HepG2 (cell line): ENCODE data around the gene ROM1. TPM values are rescaled to one million over a fixed set of nuclear protein-coding genes. Genes with fewer than 3 reads are reported as not detected.
"Not testable (repeated sequence)": the region's sequence is repeated elsewhere in the genome, so short reads cannot be mapped to it uniquely, and the experiment has no call there.

Experiments
- ATAC-seq: fragments of 200-7000 bp; cut with Tn5 transposase; 3 replicates; pipeline ENCODE4 v1.9.1; 2020; ENCODE audit warnings: mild to moderate bottlenecking, moderate library complexity
- BruUV-seq: library from RNA; stranded (reverse); fragments of 400-500 nt; replicated peaks from 2 replicates; lab custom pipeline; 2021; lab: Mats Ljungman, UMichigan
- CTCF ChIA-PET: fragments of 300-600 bp; formaldehyde crosslinking; extraction: SDS; loops from one replicate; lab custom pipeline; 2021; ENCODE audit warnings: low total read pairs, inconsistent platforms, low intra/inter-chr PET ratio; lab: Yijun Ruan, JAX
- POLR2A ChIA-PET: fragments of 350-600 bp; sonication (Branson Sonifier 250); formaldehyde crosslinking; loops from one replicate; lab custom pipeline; 2020; ENCODE audit warnings: antibody characterized with exemption, inconsistent platforms; lab: Yijun Ruan, JAX
- DNase-seq: peaks from one replicate; pipeline ENCODE4 v3.0.0-alpha.2; 2015; ENCODE audit warnings: low spot score
- FAIRE-seq: peaks from 3 replicates; lab custom pipeline; 2011; peaks lifted over from hg19 to GRCh38; lab: Jason Lieb, UNC
- H2AFZ ChIP-seq: one replicate; pipeline ENCODE4 v1.6.1; 2011; ENCODE audit warnings: low read length, inconsistent platforms
- H3K27ac ChIP-seq: fragments of 300-600 bp; 3 replicates; pipeline ENCODE4 v1.8.0; 2011; ENCODE audit warnings: mixed run types, mild to moderate bottlenecking, mixed read lengths, low read length, inconsistent platforms; ENCODE audit not compliant: insufficient read depth; ENCODE audit errors: extremely low read length
- H3K27me3 ChIP-seq, 2 experiments: fragments of 200-600 bp in 1 of 2; 2 replicates in 1 of 2; 3 replicates in 1 of 2; pipeline versions ENCODE4 v1.6.0 to v1.8.0; 2011; ENCODE audit warnings: low read length in 2 of 2, mild to moderate bottlenecking in 2 of 2, moderate library complexity in 2 of 2, inconsistent platforms in 1 of 2; ENCODE audit not compliant: insufficient read depth in 2 of 2, control insufficient read depth in 1 of 2
- H3K36me3 ChIP-seq, 2 experiments: fragments of 200-600 bp in 1 of 2; replicated peaks in 1 of 2; 2 replicates in 1 of 2; 3 replicates in 1 of 2; pipeline versions ENCODE4 v1.5.1 to v1.8.0; 2011; ENCODE audit warnings: low read length in 2 of 2, inconsistent platforms in 1 of 2; ENCODE audit not compliant: insufficient read depth in 2 of 2, control insufficient read depth in 1 of 2
- H3K4me1 ChIP-seq: 2 replicates; pipeline ENCODE4 v1.5.1; 2012; ENCODE audit warnings: low read length, inconsistent platforms; ENCODE audit not compliant: insufficient read depth
- H3K4me2 ChIP-seq: 2 replicates; pipeline ENCODE4 v1.6.0; 2011; ENCODE audit warnings: low read depth, low read length, inconsistent platforms
- H3K4me3 ChIP-seq, 3 experiments: fragments of 200-600 bp in 1 of 3; sonication (generic), shearing (Covaris generic) in 1 of 3; replicated peaks in 1 of 3; 2 replicates each; pipeline ENCODE4 v1.5.1; 2011 to 2016; ENCODE audit warnings: low read length in 3 of 3, inconsistent platforms in 2 of 3, low read depth in 2 of 3, mild to moderate bottlenecking in 2 of 3, control low read depth in 1 of 3, mixed read lengths in 1 of 3; ENCODE audit not compliant: insufficient read depth in 1 of 3
- H3K79me2 ChIP-seq: one replicate; pipeline ENCODE4 v1.6.1; 2011; ENCODE audit warnings: low read length, inconsistent platforms; ENCODE audit not compliant: insufficient read depth
- H3K9ac ChIP-seq: 2 replicates; pipeline ENCODE4 v1.6.0; 2011; ENCODE audit warnings: mild to moderate bottlenecking, low read depth, low read length, inconsistent platforms; ENCODE audit not compliant: insufficient read depth
- H3K9me3 ChIP-seq: 2 replicates; pipeline ENCODE4 v1.5.1; 2012; ENCODE audit warnings: mild to moderate bottlenecking, low read length
- H4K20me1 ChIP-seq: 2 replicates; pipeline ENCODE4 v1.6.0; 2011; ENCODE audit warnings: inconsistent platforms, mild to moderate bottlenecking, low read length, moderate library complexity; ENCODE audit not compliant: insufficient read depth
- AGO2 ChIP-seq: fragments of 200-400 bp; formaldehyde crosslinking; optimal IDR thresholded peaks from 2 replicates; pipeline ENCODE3; 2017; ENCODE audit warnings: mild to moderate bottlenecking, low read depth, low read length, moderate library complexity
- HNRNPL ChIP-seq: fragments of 200-400 bp; formaldehyde crosslinking; IDR thresholded peaks from 2 replicates; pipeline ENCODE4 v1.6.1; 2017; ENCODE audit warnings: mild to moderate bottlenecking, low read depth, low read length
- NR2F1 ChIP-seq, 2 experiments: fragments of 450-650 bp in 1 of 2; formaldehyde crosslinking in 1 of 2; IDR thresholded peaks; 2 replicates each; pipeline versions ENCODE4 v1.5.0 to v1.6.1; 2016 to 2020; ENCODE audit warnings: mild to moderate bottlenecking in 1 of 2, missing compliant biosample characterization in 1 of 2, missing genetic modification reagents in 1 of 2, moderate library complexity in 1 of 2
- RBFOX2 ChIP-seq: fragments of 200-400 bp; formaldehyde crosslinking; IDR thresholded peaks from 2 replicates; pipeline ENCODE4 v1.6.1; 2017; ENCODE audit warnings: low read depth, mild to moderate bottlenecking, low read length
- WGBS: methylation state at CpG from one replicate; pipeline ENCODE4 v1.1.6; 2017; ENCODE audit warnings: low lambda C conversion rate; 5-methylcytosine and 5-hydroxymethylcytosine counted together
- in situ Hi-C: cut with HindIII; loops from 2 replicates; pipeline ENCODE4 v1.10.0; 2017; ENCODE audit warnings: low pct_unique_long_range_greater_than_20kb; ENCODE audit not compliant: extremely low pct_ligation_motif_present
- intact Hi-C: fragments of 100-400 bp; cut with micrococcal nuclease; formaldehyde crosslinking; loops from one replicate; pipeline ENCODE4 v1.10.0; 2022; ENCODE audit not compliant: unreplicated experiment
- polyA plus RNA-seq, 8 experiments: library from polyadenylated mRNA; depleted of rRNA in 3 of 8; stranded (reverse) in 7 of 8; unstranded in 1 of 8; fragments of >200 nt; fragmentation: Illumina TruSeq in 4 of 8; extraction: Trizol in 4 of 8; gene quantifications; 2 replicates each; pipeline versions ENCODE4 v1.2.1 to v1.2.3, GENCODE V29; 2011 to 2016; ENCODE audit warnings: low read depth in 4 of 8, missing spikeins in 1 of 8, mixed read lengths in 1 of 8; ENCODE audit not compliant: insufficient read depth in 1 of 8
- total RNA-seq, 5 experiments: library from RNA; depleted of rRNA; stranded (reverse); fragments of >200 nt; fragmentation: Illumina TruSeq; extraction: Trizol; gene quantifications; 2 replicates each; pipeline ENCODE4 v1.2.3, GENCODE V29; 2016; ENCODE audit warnings: low read depth in 1 of 5

ROM1 gene
- total and polyA plus RNA-seq, 2 of the 13 experiments (the other 11 are each of a cell fraction or from before 2014, with no cell fraction given) = 1.2 to 2.4 TPM

DNA sequence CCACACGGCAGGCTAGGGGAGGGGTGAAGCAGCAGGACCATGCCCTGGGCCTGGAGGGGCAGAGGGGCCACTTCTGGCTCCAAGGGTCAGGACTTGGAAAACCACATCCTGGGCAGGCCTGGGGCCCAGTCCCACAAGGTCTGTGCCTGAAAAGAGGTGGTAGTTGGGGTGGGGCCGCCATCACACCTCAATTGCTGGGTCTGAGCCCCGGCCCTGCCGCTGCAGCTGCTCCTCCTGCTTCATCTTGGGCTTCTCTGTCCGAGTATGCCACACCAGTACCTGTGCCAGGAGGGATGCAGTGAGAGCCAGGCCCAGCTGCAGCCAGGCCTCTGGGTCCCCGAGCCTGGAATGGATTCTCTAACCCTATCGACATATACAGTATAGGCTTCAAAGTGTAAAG is 2.5 kb downstream of the ROM1 start:
- Histone ChIP-seq H3K27ac (no peak overlapping the region), H3K4me3 (no peak overlapping the region), H3K4me2 (no peak overlapping the region), H3K79me2 (peaks cover 2% of the 10 kb centered on the region), H3K9ac (no peak overlapping the region), H3K27me3 (no peaks in the 10 kb centered on the region; a peak in 1 of 5 replicates), H2AFZ (no peak overlapping the region), H3K36me3 (no peaks in the 10 kb centered on the region), H4K20me1 (no peaks in the 10 kb centered on the region), H3K4me1 (peaks cover 46% of the 10 kb centered on the region), H3K9me3 (no peaks in the 10 kb centered on the region)
- ChIA-PET POLR2A (interaction anchor here (1.5 kb wide), 1 partner anchor 24 kb away, joined by 4 read pairs; the partner anchor contains the start of gene TUT1), CTCF (no interaction called here)
- DNase-seq (no peak), FAIRE-seq (no peak), ATAC-seq (no peak)
- BruUV-seq = no TSS peak
- TF ChIP-seq NR2F1 (CRISPR knock-in tag; IDR thresholded peaks at IDR 0.05) (no peak), HNRNPL (peak; percentile 89)
- in situ Hi-C loops (no loop called here), intact Hi-C loops (no loop called here)
- WGBS = 87% methylated on average over 3 of the region's 7 CpGs

DNA sequence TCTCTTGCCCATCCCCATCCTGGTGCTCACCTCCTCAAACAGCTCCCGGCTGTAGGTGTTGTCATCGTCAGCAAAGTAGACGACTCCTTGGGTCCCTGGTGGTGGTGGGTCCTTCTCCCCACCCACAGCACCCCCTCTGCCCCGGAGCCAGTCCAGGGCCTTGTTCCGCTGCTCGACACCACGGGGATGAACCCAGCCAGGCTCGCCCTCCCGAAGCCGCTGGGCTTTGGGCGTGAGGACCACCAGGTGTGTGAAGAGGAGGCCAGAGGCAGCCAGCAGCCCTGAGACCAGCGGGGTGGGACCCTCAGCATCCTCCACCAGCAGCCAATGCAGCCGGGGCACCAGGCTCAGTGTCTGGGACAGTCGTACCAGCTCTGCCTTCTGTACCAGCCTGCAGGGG is 3.9 kb downstream of the ROM1 start:
- 94% methylated on average over 12 of the region's 14 CpGs for WGBS

More for the DNA sequence above, 3.9 kb downstream of the ROM1 start:
- FAIRE-seq, DNase-seq, in situ Hi-C loops, ATAC-seq, H3K36me3 ChIP-seq, POLR2A ChIA-PET, intact Hi-C loops, H4K20me1 ChIP-seq, CTCF ChIA-PET, H3K27ac ChIP-seq, H3K9ac ChIP-seq, H3K79me2 ChIP-seq, H3K4me2 ChIP-seq, H3K27me3 ChIP-seq, H3K9me3 ChIP-seq, H3K4me3 ChIP-seq, BruUV-seq, H2AFZ ChIP-seq: not testable (repeated sequence)
- TF ChIP-seq RBFOX2 = peak; percentile 45
- peak; percentile 52 for TF ChIP-seq AGO2
- H3K4me1 ChIP-seq = peaks cover 43% of the 10 kb centered on the region
